CMK (cell line): Measurements from ENCODE around the gene CORO2A.
"Not testable (repeated sequence)": the region's sequence is repeated elsewhere in the genome, so short reads cannot be mapped to it uniquely, and the experiment has no call there.

Source experiments
- DNase-seq: peaks from one replicate; pipeline ENCODE4 v3.0.0-alpha.2; 2010; ENCODE audit warnings: low read depth

Gene CORO2A

GRCh38 chr9:98081477-98082219 is 110.8 kb downstream of the CORO2A start:
- DNase-seq: no peak

GRCh38 chr9:98080780-98081179 is 111.7 kb downstream of the CORO2A start:
- DNase-seq: no peak

- no peak for DNase-seq
Observed at GRCh38 chr9:98080326-98080725, 112.1 kb downstream of the CORO2A start.

- DNase-seq: no peak
Observed at GRCh38 chr9:98078895-98079294, 113.5 kb downstream of the CORO2A start.

- not testable (repeated sequence) for DNase-seq
Observed at GRCh38 chr9:98076514-98076890, 115.9 kb downstream of the CORO2A start.

- no peak for DNase-seq
Observed at GRCh38 chr9:98075332-98075805, 117.1 kb downstream of the CORO2A start.

- no peak for DNase-seq
Observed at GRCh38 chr9:98074115-98074990, 118.1 kb downstream of the CORO2A start.

- no peak for DNase-seq
Observed at GRCh38 chr9:98071737-98072136, 120.7 kb downstream of the CORO2A start.
